SK-N-SH (cell line): Measurements from ENCODE around the gene SHPK. TPM values are rescaled to one million over a fixed set of nuclear protein-coding genes. Genes with fewer than 3 reads are reported as not detected.

Experiments used
- CTCF ChIA-PET: fragments of 300-600, 350-600 bp; formaldehyde crosslinking; extraction: SDS; loops from one replicate; lab custom pipeline; 2021; lab: Yijun Ruan, JAX
- POLR2A ChIA-PET: fragments of 350-600 bp; sonication (Branson Sonifier 250); formaldehyde crosslinking; extraction: SDS; loops from one replicate; lab custom pipeline; 2020; ENCODE audit warnings: antibody characterized with exemption, inconsistent platforms; lab: Yijun Ruan, JAX
- DNase-seq: peaks from one replicate; pipeline ENCODE4 v3.0.0; 2012
- H2AFZ ChIP-seq: fragments of 200-600 bp; sonication (generic); 2 replicates; pipeline ENCODE4 v1.8.1; 2016; ENCODE audit warnings: antibody characterized with exemption, mild to moderate bottlenecking, low read depth
- H3F3A ChIP-seq: fragments of 200-600 bp; sonication (generic); replicated peaks from 2 replicates; pipeline ENCODE3; 2016; ENCODE audit warnings: antibody characterized with exemption, mild to moderate bottlenecking; ENCODE audit not compliant: insufficient read depth
- H3K27ac ChIP-seq, 2 experiments: fragments of 200-500 bp in 1 of 2; fragments of 200-600 bp in 1 of 2; sonication (Bioruptor generic) in 1 of 2; sonication (generic), shearing (Covaris generic) in 1 of 2; 2 replicates each; pipeline versions ENCODE4 v1.5.1 to v1.6.1; 2014 to 2016; ENCODE audit warnings: low read depth in 2 of 2, inconsistent platforms in 1 of 2, low read length in 1 of 2, mild to moderate bottlenecking in 1 of 2, mixed read lengths in 1 of 2
- H3K27me3 ChIP-seq: fragments of 200-600 bp; sonication (generic), shearing (Covaris generic); 2 replicates; pipeline ENCODE4 v1.6.1; 2016; ENCODE audit warnings: mixed run types; ENCODE audit not compliant: insufficient read depth
- H3K36me3 ChIP-seq, 2 experiments: fragments of 200-500 bp in 1 of 2; fragments of 200-600 bp in 1 of 2; sonication (Bioruptor generic) in 1 of 2; sonication (generic) in 1 of 2; replicated peaks in 1 of 2; 2 replicates each; pipeline versions ENCODE3 to v1.5.1; 2014 to 2016; ENCODE audit warnings: low read length in 1 of 2, mild to moderate bottlenecking in 1 of 2; ENCODE audit not compliant: insufficient read depth in 2 of 2, control insufficient read depth in 1 of 2
- H3K4me1 ChIP-seq, 2 experiments: fragments of 200-500 bp in 1 of 2; fragments of 200-600 bp in 1 of 2; sonication (Bioruptor generic) in 1 of 2; sonication (generic), shearing (Covaris generic) in 1 of 2; 2 replicates each; pipeline versions ENCODE4 v1.5.1 to v1.6.1; 2014 to 2016; ENCODE audit warnings: low read depth in 1 of 2, low read length in 1 of 2, mixed run types in 1 of 2; ENCODE audit not compliant: insufficient read depth in 2 of 2, control insufficient read depth in 1 of 2
- H3K4me2 ChIP-seq: fragments of 200-600 bp; sonication (generic), shearing (Covaris generic); 2 replicates; pipeline ENCODE4 v1.6.1; 2017; ENCODE audit warnings: mixed run types
- H3K4me3 ChIP-seq, 2 experiments: fragments of 200-500 bp in 1 of 2; fragments of 200-600 bp in 1 of 2; sonication (Bioruptor generic) in 1 of 2; sonication (generic), shearing (Covaris generic) in 1 of 2; 2 replicates each; pipeline versions ENCODE4 v1.5.1 to v1.8.1; 2014 to 2016; ENCODE audit warnings: low read depth in 2 of 2, inconsistent platforms in 1 of 2, low read length in 1 of 2, mild to moderate bottlenecking in 1 of 2, mixed read lengths in 1 of 2, moderate library complexity in 1 of 2
- H3K79me2 ChIP-seq: fragments of 200-600 bp; sonication (generic); 2 replicates; pipeline ENCODE4 v1.8.1; 2017; ENCODE audit warnings: mild to moderate bottlenecking; ENCODE audit not compliant: insufficient read depth
- H3K9ac ChIP-seq: fragments of 200-600 bp; sonication (generic); 2 replicates; pipeline ENCODE4 v1.6.1; 2017; ENCODE audit warnings: mixed run types
- H3K9me2 ChIP-seq: fragments of 200-600 bp; sonication (generic); 2 replicates; pipeline ENCODE4 v1.6.1; 2017; ENCODE audit warnings: mixed run types
- H3K9me3 ChIP-seq: fragments of 200-600 bp; sonication (generic); 2 replicates; pipeline ENCODE4 v1.6.1; 2017; ENCODE audit warnings: mixed run types, mild to moderate bottlenecking, moderate library complexity
- H4K20me1 ChIP-seq: fragments of 200-600 bp; sonication (generic); 2 replicates; pipeline ENCODE4 v1.6.1; 2017; ENCODE audit warnings: mild to moderate bottlenecking, mixed run types; ENCODE audit not compliant: insufficient read depth
- CTCF ChIP-seq: fragments of 200-600 bp; sonication (generic); IDR thresholded peaks from 2 replicates; pipeline ENCODE4 v1.6.1; 2017; ENCODE audit warnings: antibody characterized with exemption, mild to moderate bottlenecking, moderate library complexity
- GABPA ChIP-seq: IDR thresholded peaks from 2 replicates; pipeline ENCODE4 v1.4.0; 2012; ENCODE audit warnings: low read depth, mild to moderate bottlenecking
- RAD21 ChIP-seq: IDR thresholded peaks from 2 replicates; pipeline ENCODE4 v1.6.1; 2012; ENCODE audit warnings: mild to moderate bottlenecking, low read length
- REST ChIP-seq: IDR thresholded peaks from 2 replicates; pipeline ENCODE4 v1.6.1; 2012; ENCODE audit warnings: mild to moderate bottlenecking, low read depth, low read length, moderate library complexity
- SMC3 ChIP-seq: IDR thresholded peaks from 2 replicates; pipeline ENCODE4 v1.6.1; 2012; ENCODE audit warnings: low read depth, low read length, improper control_type of control experiment
- TEAD4 ChIP-seq: IDR thresholded peaks from 2 replicates; pipeline ENCODE4 v1.4.0; 2012; ENCODE audit warnings: mild to moderate bottlenecking, borderline replicate concordance; ENCODE audit not compliant: insufficient read depth
- YY1 ChIP-seq: IDR thresholded peaks from 2 replicates; pipeline ENCODE4 v1.4.0; 2012; ENCODE audit warnings: low read depth, mild to moderate bottlenecking
- WGBS: methylation state at CpG from one replicate; pipeline ENCODE4 v1.1.6; 2017; ENCODE audit warnings: low lambda C conversion rate; 5-methylcytosine and 5-hydroxymethylcytosine counted together
- polyA plus RNA-seq, 3 experiments: library from polyadenylated mRNA; depleted of rRNA; stranded (reverse); fragments of >200 nt; gene quantifications; 2 replicates each; pipeline ENCODE4 v1.2.3, GENCODE V29; 2012

The SHPK gene
- polyA plus RNA-seq, 1 of the 3 experiments (the other 2 are of a cell fraction): 9.0 TPM

- DNase-seq: peak; percentile 90
- ChIA-PET POLR2A (no interaction called here), CTCF (interaction anchor here (0.6 to 2.3 kb wide), 20 partner anchors 8 to 1136 kb away, joined by 3 to 28 read pairs (median 4); partner anchors contain the start of genes EMC6, P2RX5 and TAX1BP3)
- H3K79me2 ChIP-seq: no peaks in the 10 kb centered on the region
- no peaks in the 10 kb centered on the region for H3K4me1 ChIP-seq
- H3K27me3 ChIP-seq: no peaks in the 10 kb centered on the region
- H3F3A ChIP-seq: no peaks in the 10 kb centered on the region
- no peaks in the 10 kb centered on the region for H3K36me3 ChIP-seq
- TF ChIP-seq SMC3 (peak; percentile 38; the same call in 1 of the 2 replicates), TEAD4 (no peak), CTCF (peak; percentile 90), RAD21 (peak; percentile 62)
- no peaks in the 10 kb centered on the region for H4K20me1 ChIP-seq
- no peak overlapping the region for H3K27ac ChIP-seq
- no peak overlapping the region for H3K9ac ChIP-seq
- no peaks in the 10 kb centered on the region for H3K9me2 ChIP-seq
- WGBS: 40% methylated on average over 8 of the region's 10 CpGs
- peak overlapping the region in 1 of 2 experiments; percentile 19; a peak in 1 of 4 replicates for H3K4me3 ChIP-seq
- H3K9me3 ChIP-seq: no peaks in the 10 kb centered on the region
- H3K4me2 ChIP-seq: no peak overlapping the region
- H2AFZ ChIP-seq: no peak overlapping the region
Observed at GRCh38 chr17:3683054-3683511, 47.0 kb upstream of the SHPK start.

- Histone ChIP-seq H3K4me3 (no peak overlapping the region), H3K9me2 (no peaks in the 10 kb centered on the region), H3K9me3 (no peaks in the 10 kb centered on the region), H4K20me1 (no peaks in the 10 kb centered on the region), H3K36me3 (no peaks in the 10 kb centered on the region), H3K27me3 (no peaks in the 10 kb centered on the region), H3K27ac (no peak overlapping the region), H3K4me1 (no peaks in the 10 kb centered on the region), H3K4me2 (no peak overlapping the region), H3K9ac (no peak overlapping the region), H3K79me2 (no peaks in the 10 kb centered on the region), H3F3A (no peaks in the 10 kb centered on the region), H2AFZ (no peak overlapping the region)
- WGBS: 54% methylated on average over 7 of the region's 12 CpGs
- DNase-seq: no peak
- CTCF ChIA-PET: interaction anchor here (0.7 to 1.9 kb wide), 6 partner anchors 8 to 41 kb away, joined by 3 to 28 read pairs (median 4); partner anchors contain the start of gene P2RX5
- no peak for TF ChIP-seq YY1
- no peak for TF ChIP-seq REST
- TF ChIP-seq SMC3: no peak
- TF ChIP-seq RAD21: no peak
- TF ChIP-seq GABPA: no peak
- POLR2A ChIA-PET: no interaction called here
Observed at GRCh38 chr17:3682033-3682432, 46.0 kb upstream of the SHPK start.
